ENCODE results near the gene CHST9.
"Not testable (repeated sequence)": the region's sequence is repeated elsewhere in the genome, so short reads cannot be mapped to it uniquely, and the experiment has no call there.

CHST9 gene

GRCh38 chr18:27165412-27165811, 19.7 kb downstream of the CHST9 start:
- no peak for DNase-seq

- no peak for DNase-seq
These were observed 20.2 kb downstream of the CHST9 start for GRCh38 chr18:27164905-27165304.

- DNase-seq = not testable (repeated sequence)
These were observed 21.9 kb downstream of the CHST9 start for GRCh38 chr18:27163197-27163716.

- DNase-seq = not testable (repeated sequence)
These were observed 35.9 kb downstream of the CHST9 start for GRCh38 chr18:27149240-27149639.

- no peak for DNase-seq
These were observed 40.4 kb downstream of the CHST9 start for GRCh38 chr18:27144672-27145071.

GRCh38 chr18:27143580-27144287, 41.4 kb downstream of the CHST9 start:
- no peak for DNase-seq

- DNase-seq = no peak
These were observed 42.2 kb downstream of the CHST9 start for GRCh38 chr18:27142891-27143290.

GRCh38 chr18:27141876-27142275, 43.2 kb downstream of the CHST9 start:
- DNase-seq = no peak

GRCh38 chr18:27138079-27138478, 47.0 kb downstream of the CHST9 start:
- no peak for DNase-seq

GRCh38 chr18:27136208-27136535, 48.9 kb downstream of the CHST9 start:
- DNase-seq = no peak

- no peak for DNase-seq
These were observed 49.5 kb downstream of the CHST9 start for GRCh38 chr18:27135504-27136207.

GRCh38 chr18:27130065-27130630, 55.0 kb downstream of the CHST9 start:
- DNase-seq = no peak

- DNase-seq = no peak
These were observed 60.9 kb downstream of the CHST9 start for GRCh38 chr18:27124196-27124595.

- DNase-seq = no peak
These were observed 64.0 kb downstream of the CHST9 start for GRCh38 chr18:27121108-27121507.

- DNase-seq = no peak
These were observed 64.9 kb downstream of the CHST9 start for GRCh38 chr18:27120246-27120645.

GRCh38 chr18:27118973-27119372, 66.1 kb downstream of the CHST9 start:
- DNase-seq = no peak

GRCh38 chr18:27114842-27115241, 70.3 kb downstream of the CHST9 start:
- DNase-seq = peak; percentile 37

- no peak for DNase-seq
These were observed 71.8 kb downstream of the CHST9 start for GRCh38 chr18:27113358-27113757.

GRCh38 chr18:27110319-27110718, 74.8 kb downstream of the CHST9 start:
- no peak for DNase-seq

- no peak for DNase-seq
These were observed 75.7 kb downstream of the CHST9 start for GRCh38 chr18:27109451-27109850.

- DNase-seq = no peak
These were observed 76.3 kb downstream of the CHST9 start for GRCh38 chr18:27108842-27109241.

- no peak for DNase-seq
These were observed 80.4 kb downstream of the CHST9 start for GRCh38 chr18:27104743-27105142.

GRCh38 chr18:27094621-27095020, 90.5 kb downstream of the CHST9 start:
- DNase-seq = no peak

GRCh38 chr18:27093290-27093689, 91.8 kb downstream of the CHST9 start:
- DNase-seq = not testable (repeated sequence)

Data from NCI-H524 treated with DMSO at 0.1 percent for 48 hours (cell line).